Stomach (tissue), 4 donors: ENCODE measurements around the gene AK2.

Experiments
- CTCF ChIP-seq, 7 experiments: fragments of 450-650 bp in 4 of 7; fragments of 200-600 bp in 3 of 7; sonication (generic) in 3 of 7; IDR thresholded peaks; one replicate each; pipeline ENCODE4 v1.5.1; 2016 to 2019; ENCODE audit warnings: antibody characterized with exemption in 7 of 7, control low read depth in 2 of 7, mild to moderate bottlenecking in 1 of 7
- EP300 ChIP-seq: sonication (generic); formaldehyde crosslinking; IDR thresholded peaks from one replicate; pipeline ENCODE4 v1.6.1; 2017; ENCODE audit warnings: antibody characterized with exemption
- POLR2A ChIP-seq, 4 donors: fragments of 450-650 bp; IDR thresholded peaks; one replicate each; pipeline ENCODE4 v1.6.1; 2016; ENCODE audit warnings: antibody characterized with exemption in 4 of 4, control low read depth in 2 of 4, mild to moderate bottlenecking in 1 of 4, moderate library complexity in 1 of 4
- POLR2AphosphoS5 ChIP-seq, 3 donors: sonication (generic); formaldehyde crosslinking; IDR thresholded peaks; one replicate each; pipeline ENCODE4 v1.6.1; 2016; ENCODE audit warnings: antibody characterized with exemption in 3 of 3

GRCh38 chr1:32997381-32997891 is 39.2 kb downstream of the AK2 start:
- no peak for TF ChIP-seq CTCF (IDR thresholded peaks at IDR 0.05)
- no peak for TF ChIP-seq POLR2A (IDR thresholded peaks at IDR 0.05)
- no peak for TF ChIP-seq POLR2AphosphoS5 (IDR thresholded peaks at IDR 0.05)
- TF ChIP-seq EP300: no peak
